AG09319 (cell line): ENCODE data around the gene GALNT2.

Source experiments
- DNase-seq: peaks from one replicate; pipeline ENCODE4 v3.0.0-alpha.2; 2010; ENCODE audit warnings: low read depth; ENCODE audit errors: extremely low read depth
- CTCF ChIP-seq: IDR thresholded peaks from 2 replicates; pipeline ENCODE4 v1.5.1; 2011; ENCODE audit warnings: low read depth, mild to moderate bottlenecking, inconsistent platforms, low read length, moderate library complexity

GALNT2 gene

GRCh38 chr1:230205719-230206198 lies 138.7 kb downstream of the GALNT2 start:
- no peak for DNase-seq
- no peak for TF ChIP-seq CTCF

GRCh38 chr1:230206207-230206606 lies 139.2 kb downstream of the GALNT2 start:
- DNase-seq = no peak
- no peak for TF ChIP-seq CTCF

- no peak for DNase-seq
- no peak for TF ChIP-seq CTCF
Measured at GRCh38 chr1:230206976-230207375, 139.9 kb downstream of the GALNT2 start.

- TF ChIP-seq CTCF = no peak
- DNase-seq = no peak
Measured at GRCh38 chr1:230207598-230207997, 140.6 kb downstream of the GALNT2 start.

GRCh38 chr1:230208619-230209261 lies 141.7 kb downstream of the GALNT2 start:
- DNase-seq = no peak
- no peak for TF ChIP-seq CTCF

DNA sequence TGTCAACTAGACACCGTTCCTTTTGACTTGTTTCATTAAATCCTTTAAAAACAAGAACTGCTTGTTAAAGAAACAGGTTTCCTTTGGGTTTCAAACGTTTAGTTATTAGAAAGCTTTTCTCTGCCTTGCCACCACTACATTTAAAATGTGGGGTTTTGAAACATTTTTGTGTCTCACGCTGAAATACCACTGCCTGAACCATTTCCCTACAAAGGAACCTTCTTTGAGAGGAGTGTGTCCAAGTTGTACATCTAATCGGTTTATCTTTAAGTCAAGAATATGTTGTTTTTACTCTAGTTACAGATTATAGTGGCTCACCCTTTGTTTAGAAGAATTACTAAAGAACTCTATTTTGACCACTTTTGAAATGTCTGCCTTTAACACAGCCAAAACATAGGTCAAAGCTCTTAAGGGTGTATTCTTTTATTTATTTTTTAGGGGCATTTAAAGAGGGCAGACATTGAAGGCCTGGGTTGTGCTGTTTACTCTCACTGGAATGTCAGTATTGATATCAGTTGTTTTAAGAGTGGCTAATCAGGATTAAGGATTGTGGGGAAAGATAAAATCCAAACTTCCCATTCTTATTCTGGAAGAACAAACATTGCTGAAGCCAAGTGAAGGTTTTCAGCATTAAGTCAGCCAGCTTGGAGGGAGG lies 143.4 kb downstream of the GALNT2 start:
- no peak for DNase-seq
- TF ChIP-seq CTCF = no peak

DNA sequence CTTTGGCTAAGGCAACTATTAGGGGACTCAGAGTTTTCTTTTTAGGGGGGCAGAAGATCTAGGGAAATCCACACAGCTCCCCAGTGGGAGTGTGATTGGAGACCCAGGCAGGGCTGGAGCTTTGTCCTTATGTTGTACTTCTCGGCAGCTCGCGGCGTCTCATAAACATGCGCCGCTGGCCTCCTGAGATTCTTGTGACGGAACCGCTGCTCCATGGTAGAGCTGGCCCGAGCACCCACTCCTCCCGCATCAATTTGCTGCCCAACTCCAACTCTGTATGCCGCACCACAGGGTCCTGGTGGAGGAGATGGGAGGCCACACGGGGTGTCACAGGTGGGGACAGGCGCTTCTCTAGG lies 143.9 kb downstream of the GALNT2 start:
- no peak for DNase-seq
- TF ChIP-seq CTCF = no peak
